CD4-positive, alpha-beta T cell treated with Interleukin-2 at 100 ng/mL for 4 hours (primary cell): ENCODE data around the gene TNP1.

ENCODE experiments used
- DNase-seq: peaks from one replicate; pipeline ENCODE4 v3.0.0-alpha.2; 2020; ENCODE audit warnings: low spot score

Gene TNP1, protein sequence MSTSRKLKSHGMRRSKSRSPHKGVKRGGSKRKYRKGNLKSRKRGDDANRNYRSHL

GRCh38 chr2:216859944-216860343, at the start of gene TNP1:
TNP1 (minus strand) TSS chr2:216860064; CDS start chr2:216860034, 30 bp downstream.
- no peak for DNase-seq

DNA sequence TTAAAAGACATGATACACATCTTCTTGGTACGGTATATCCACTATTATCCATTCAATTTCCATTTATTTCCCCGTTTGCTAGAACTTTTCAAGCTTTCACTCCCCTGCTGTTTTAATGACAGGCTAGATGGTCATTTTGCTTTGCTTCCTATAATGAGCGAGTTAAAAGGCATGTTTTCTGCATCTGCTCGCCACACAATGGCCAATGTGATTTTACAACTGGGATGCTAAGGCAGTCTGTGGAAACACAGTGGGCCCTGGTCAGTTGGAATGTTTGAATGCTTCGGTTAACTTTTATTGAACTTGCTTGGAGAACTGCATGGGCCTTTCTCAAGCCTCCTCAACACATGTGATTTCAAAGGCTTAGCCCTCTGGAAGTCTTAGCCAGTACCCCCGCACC, 48.4 kb upstream of the TNP1 start:
- no peak for DNase-seq

DNA sequence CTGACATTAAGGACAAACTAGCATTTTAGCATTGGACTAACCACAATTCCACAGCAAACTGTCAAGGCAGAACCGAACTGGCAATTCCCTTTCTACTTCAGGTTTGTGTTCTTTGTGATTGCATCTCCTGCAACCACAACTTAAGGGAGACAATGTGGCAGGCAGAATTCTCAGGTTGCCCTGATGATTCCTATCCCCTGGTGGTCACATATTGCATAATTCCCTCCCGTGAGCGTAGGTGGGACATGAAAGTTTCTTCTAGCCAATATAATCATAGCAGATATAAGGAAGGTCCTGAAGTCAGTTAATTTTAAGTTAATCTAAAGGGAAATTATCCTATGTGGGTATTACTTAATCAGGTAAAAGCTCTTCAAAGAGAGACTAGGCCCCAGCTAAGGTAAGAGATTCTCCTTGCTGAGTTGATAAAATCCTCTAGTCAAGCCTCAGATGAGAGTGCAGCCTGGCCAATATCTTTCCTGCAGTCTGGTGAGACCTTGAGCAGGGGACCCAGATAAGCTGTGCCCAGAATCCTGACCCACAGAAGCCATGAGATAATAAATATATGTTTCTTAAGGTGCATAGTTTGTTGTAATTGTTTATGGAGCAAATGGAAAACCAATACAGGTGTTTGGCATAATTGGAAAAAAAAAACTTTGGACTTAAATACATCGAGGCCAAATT, 45.9 kb upstream of the TNP1 start:
- no peak for DNase-seq

DNA sequence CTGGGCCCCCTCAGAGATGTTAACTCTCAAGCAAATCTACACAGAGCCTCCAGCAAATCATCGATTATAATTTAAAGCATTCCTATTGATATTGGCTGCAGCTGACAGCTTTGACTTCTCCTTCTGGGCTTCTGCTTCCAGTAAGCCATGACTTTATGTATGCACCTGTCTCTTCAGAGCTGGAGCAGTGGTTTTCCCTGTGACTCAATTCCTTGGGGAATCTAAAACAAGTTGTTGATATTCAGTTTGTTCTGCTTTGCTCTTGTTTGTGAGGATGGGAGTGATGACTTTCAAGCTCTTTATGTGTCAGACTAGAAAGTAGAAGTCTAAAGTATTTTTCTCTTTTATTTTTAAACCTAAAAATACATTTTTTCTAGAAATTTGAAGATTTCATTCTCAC, 45.1 kb upstream of the TNP1 start:
- DNase-seq = no peak

- DNase-seq = no peak
These were observed 44.7 kb upstream of the TNP1 start for GRCh38 chr2:216904554-216904953.

GRCh38 chr2:216903470-216903869, 43.6 kb upstream of the TNP1 start:
- DNase-seq = no peak

DNA sequence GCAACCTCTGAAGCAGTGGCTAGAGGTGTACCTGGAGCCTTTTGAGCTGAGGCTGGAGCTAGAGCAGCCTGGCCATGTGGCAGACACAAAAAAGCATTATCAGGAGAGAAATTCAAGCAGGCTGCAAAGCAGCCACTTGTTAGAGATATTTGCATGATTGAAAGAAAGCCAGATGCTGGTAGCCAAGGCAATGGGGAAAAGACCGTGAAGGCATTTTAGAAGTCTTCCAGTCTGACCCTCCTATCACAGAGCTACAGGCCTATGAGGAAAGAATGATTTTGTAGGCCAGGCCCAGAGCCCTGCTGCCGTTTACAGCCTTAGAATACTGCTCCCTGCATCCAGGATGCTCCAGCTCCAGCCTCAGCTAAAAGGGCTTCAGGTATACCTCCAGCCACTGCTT, 41.4 kb upstream of the TNP1 start:
- DNase-seq = no peak

- DNase-seq = no peak
These were observed 40.5 kb upstream of the TNP1 start for GRCh38 chr2:216900406-216900805.

- DNase-seq = no peak
These were observed 37.8 kb upstream of the TNP1 start for GRCh38 chr2:216897561-216898203.

DNA sequence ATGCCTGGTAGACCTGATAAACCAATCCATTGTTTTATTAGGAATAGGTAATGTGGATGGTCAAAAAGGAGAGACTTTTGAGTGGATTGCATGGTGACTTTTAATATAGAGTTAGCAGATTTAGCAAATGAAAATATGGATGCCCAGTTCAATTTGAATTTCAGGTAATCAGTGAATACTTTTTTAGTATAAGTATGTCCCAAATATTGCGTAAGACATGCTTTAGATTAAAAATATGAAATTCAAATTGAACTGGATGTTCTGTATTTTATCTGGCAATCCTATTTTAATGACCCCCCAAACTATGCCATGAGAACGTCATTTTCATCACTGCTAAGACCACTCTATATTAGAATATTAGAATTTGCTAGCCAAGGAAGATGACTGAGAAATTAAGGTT, 30.3 kb upstream of the TNP1 start:
- DNase-seq = no peak

- no peak for DNase-seq
These were observed 29.2 kb upstream of the TNP1 start for GRCh38 chr2:216888887-216889622.

- no peak for DNase-seq
These were observed 28.2 kb upstream of the TNP1 start for GRCh38 chr2:216888081-216888480.

- no peak for DNase-seq
These were observed 27.3 kb upstream of the TNP1 start for GRCh38 chr2:216887138-216887537.

GRCh38 chr2:216885117-216885553, 25.3 kb upstream of the TNP1 start:
- DNase-seq = no peak

DNA sequence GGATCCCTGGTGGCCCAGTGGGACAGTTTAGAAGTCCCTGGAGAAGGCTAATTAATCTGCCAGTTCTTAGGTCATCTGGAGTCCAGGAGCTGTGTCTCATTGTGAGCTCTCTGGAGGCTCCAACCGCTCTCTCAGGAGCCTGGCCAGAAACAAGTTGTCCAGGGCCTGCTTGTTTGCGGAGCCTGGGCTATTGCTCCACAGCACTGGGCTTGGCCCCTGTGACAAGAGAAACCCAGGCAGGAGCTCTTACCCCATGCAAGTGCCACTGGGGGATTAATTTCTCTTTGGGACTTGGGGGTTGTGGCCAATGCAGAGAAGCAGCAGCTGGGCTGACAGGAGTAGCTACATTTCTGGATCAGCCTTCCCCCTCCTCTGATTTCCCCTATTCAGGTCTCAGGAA, 24.5 kb upstream of the TNP1 start:
- no peak for DNase-seq

- no peak for DNase-seq
These were observed 23.0 kb upstream of the TNP1 start for GRCh38 chr2:216882876-216883275.

- no peak for DNase-seq
These were observed 21.5 kb upstream of the TNP1 start for GRCh38 chr2:216881411-216881810.

GRCh38 chr2:216880509-216881184, 20.8 kb upstream of the TNP1 start:
- DNase-seq = no peak

- DNase-seq = no peak
These were observed 20.1 kb upstream of the TNP1 start for GRCh38 chr2:216879727-216880508.

- no peak for DNase-seq
These were observed 18.2 kb upstream of the TNP1 start for GRCh38 chr2:216878072-216878471.

DNA sequence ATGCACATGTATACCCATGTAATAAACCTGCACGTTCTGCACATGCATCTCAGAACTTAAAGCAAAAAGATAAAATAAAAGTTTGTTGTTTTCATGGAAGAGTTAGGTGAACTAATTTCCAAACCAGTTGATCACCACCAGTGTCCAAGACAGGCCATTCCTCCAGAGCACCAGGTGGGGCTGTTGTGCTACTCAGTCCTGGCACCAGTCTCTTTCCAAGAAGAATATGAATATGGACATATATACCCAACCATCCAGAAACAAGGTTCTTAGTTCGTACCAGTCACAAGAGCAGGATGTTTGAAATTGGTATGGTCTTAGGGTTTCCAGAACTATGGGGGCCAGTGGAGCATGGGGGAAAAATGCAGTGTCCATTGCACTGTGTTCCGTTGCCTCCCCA, 17.2 kb upstream of the TNP1 start:
- no peak for DNase-seq

- no peak for DNase-seq
These were observed 16.0 kb upstream of the TNP1 start for GRCh38 chr2:216875862-216876261.
